ENCODE data around the gene PATL1. TPM values are rescaled to one million over a fixed set of nuclear protein-coding genes. Genes with fewer than 3 reads are reported as not detected.
A peak's percentile ranks its signal among the peaks of the same experiment; 100 is the strongest.
"Not testable (repeated sequence)": the region's sequence is repeated elsewhere in the genome, so short reads cannot be mapped to it uniquely, and the experiment has no call there.

Gene PATL1
- total and polyA plus RNA-seq, 2 donors: 10.9 to 19.5 TPM

GRCh38 chr11:59666969-59667368 is 1.9 kb downstream of the PATL1 start:
- Histone ChIP-seq H3K36me3 (ENCODE audit: insufficient read depth) (no peaks in the 10 kb centered on the region), H3K27ac (ENCODE audit: low read depth) (no peak overlapping the region), H3K4me1 (ENCODE audit: insufficient read depth) (no peaks in the 10 kb centered on the region), H3K4me3 (ENCODE audit: low read depth, low read length) (no peak overlapping the region)
- no peak for DNase-seq (ENCODE audit: extremely low spot score)
- 50% methylated on average over 1 of the region's 1 CpG for whole genome bisulfite sequencing

GRCh38 chr11:59660621-59661020 is 8.2 kb downstream of the PATL1 start:
- no peak for DNase-seq (ENCODE audit: extremely low spot score)
- 82% methylated on average over 1 of the region's 1 CpG for WGBS
- no peak overlapping the region for H3K27ac ChIP-seq (ENCODE audit: low read depth)

GRCh38 chr11:59659981-59660380 is 8.9 kb downstream of the PATL1 start:
- Histone ChIP-seq H3K27ac (ENCODE audit: low read depth) (no peak overlapping the region), H3K4me1 (ENCODE audit: insufficient read depth) (no peaks in the 10 kb centered on the region), H3K36me3 (ENCODE audit: insufficient read depth) (peaks cover 8% of the 10 kb centered on the region), H3K4me3 (ENCODE audit: low read depth, low read length) (no peak overlapping the region)
- WGBS: 77% methylated on average over 2 of the region's 2 CpGs
- DNase-seq (ENCODE audit: extremely low spot score): no peak

More at GRCh38 chr11:59660621-59661020, 8.2 kb downstream of the PATL1 start:
- Histone ChIP-seq H3K36me3 (ENCODE audit: insufficient read depth) (peaks cover 8% of the 10 kb centered on the region), H3K4me3 (ENCODE audit: low read depth, low read length) (no peak overlapping the region), H3K4me1 (ENCODE audit: insufficient read depth) (no peaks in the 10 kb centered on the region)

- Histone ChIP-seq H3K36me3 (ENCODE audit: insufficient read depth) (peaks cover 10% of the 10 kb centered on the region), H3K4me3 (ENCODE audit: low read depth, low read length) (no peak overlapping the region), H3K27ac (ENCODE audit: low read depth) (no peak overlapping the region), H3K4me1 (ENCODE audit: insufficient read depth) (no peaks in the 10 kb centered on the region)
- WGBS: 99% methylated on average over 5 of the region's 5 CpGs
- DNase-seq (ENCODE audit: extremely low spot score): no peak
Measured at GRCh38 chr11:59658036-59658435, 10.8 kb downstream of the PATL1 start.

GRCh38 chr11:59654893-59655292 is 13.9 kb downstream of the PATL1 start:
- peaks cover 11% of the 10 kb centered on the region for H3K36me3 ChIP-seq (ENCODE audit: insufficient read depth)
- WGBS: 85% methylated on average over 4 of the region's 4 CpGs

GRCh38 chr11:59647245-59647980 is 21.4 kb downstream of the PATL1 start:
- no peak overlapping the region for H3K27ac ChIP-seq (ENCODE audit: low read depth)
- H3K4me1 ChIP-seq (ENCODE audit: insufficient read depth): no peaks in the 10 kb centered on the region
- H3K4me3 ChIP-seq (ENCODE audit: low read depth, low read length): no peak overlapping the region
- DNase-seq (ENCODE audit: extremely low spot score): no peak
- H3K36me3 ChIP-seq (ENCODE audit: insufficient read depth): peaks cover 16% of the 10 kb centered on the region
- WGBS: 88% methylated on average over 3 of the region's 3 CpGs

More at GRCh38 chr11:59654893-59655292, 13.9 kb downstream of the PATL1 start:
- Histone ChIP-seq H3K4me1 (ENCODE audit: insufficient read depth) (no peaks in the 10 kb centered on the region), H3K4me3 (ENCODE audit: low read depth, low read length) (no peak overlapping the region), H3K27ac (ENCODE audit: low read depth) (no peak overlapping the region)
- DNase-seq (ENCODE audit: extremely low spot score): no peak

- Histone ChIP-seq H3K27ac (ENCODE audit: low read depth) (no peak overlapping the region), H3K4me3 (ENCODE audit: low read depth, low read length) (no peak overlapping the region), H3K36me3 (ENCODE audit: insufficient read depth) (peaks cover 22% of the 10 kb centered on the region), H3K4me1 (ENCODE audit: insufficient read depth) (no peaks in the 10 kb centered on the region)
- no peak for DNase-seq (ENCODE audit: extremely low spot score)
- 79% methylated on average over 3 of the region's 3 CpGs for WGBS
Measured at GRCh38 chr11:59644528-59644927, 24.3 kb downstream of the PATL1 start.

GRCh38 chr11:59643390-59643789 is 25.4 kb downstream of the PATL1 start:
- H3K36me3 ChIP-seq (ENCODE audit: insufficient read depth): peaks cover 26% of the 10 kb centered on the region
- WGBS: 93% methylated on average over 3 of the region's 3 CpGs
- no peak overlapping the region for H3K4me3 ChIP-seq (ENCODE audit: low read depth, low read length)
- no peak for DNase-seq (ENCODE audit: extremely low spot score)
- H3K27ac ChIP-seq (ENCODE audit: low read depth): no peak overlapping the region
- no peaks in the 10 kb centered on the region for H3K4me1 ChIP-seq (ENCODE audit: insufficient read depth)

GRCh38 chr11:59641156-59641555 is 27.7 kb downstream of the PATL1 start:
- Histone ChIP-seq H3K4me1 (ENCODE audit: insufficient read depth) (no peaks in the 10 kb centered on the region), H3K27ac (ENCODE audit: low read depth) (no peak overlapping the region), H3K36me3 (ENCODE audit: insufficient read depth) (peaks cover 28% of the 10 kb centered on the region), H3K4me3 (ENCODE audit: low read depth, low read length) (no peak overlapping the region)
- WGBS: 88% methylated on average over 3 of the region's 3 CpGs
- no peak for DNase-seq (ENCODE audit: extremely low spot score)

GRCh38 chr11:59630493-59630892 is 38.3 kb downstream of the PATL1 start:
- no peaks in the 10 kb centered on the region for H3K4me1 ChIP-seq (ENCODE audit: insufficient read depth)
- WGBS: 83% methylated on average over 2 of the region's 2 CpGs

GRCh38 chr11:59629996-59630395 is 38.8 kb downstream of the PATL1 start:
- Histone ChIP-seq H3K27ac (ENCODE audit: low read depth) (no peak overlapping the region), H3K4me3 (ENCODE audit: low read depth, low read length) (no peak overlapping the region), H3K36me3 (ENCODE audit: insufficient read depth) (peaks cover 2% of the 10 kb centered on the region), H3K4me1 (ENCODE audit: insufficient read depth) (no peaks in the 10 kb centered on the region)
- no peak for DNase-seq (ENCODE audit: extremely low spot score)

More at GRCh38 chr11:59630493-59630892, 38.3 kb downstream of the PATL1 start:
- H3K36me3 ChIP-seq (ENCODE audit: insufficient read depth): peaks cover 2% of the 10 kb centered on the region
- H3K27ac ChIP-seq (ENCODE audit: low read depth): no peak overlapping the region
- H3K4me3 ChIP-seq (ENCODE audit: low read depth, low read length): no peak overlapping the region
- no peak for DNase-seq (ENCODE audit: extremely low spot score)

- H3K36me3 ChIP-seq (ENCODE audit: insufficient read depth); H3K27ac ChIP-seq (ENCODE audit: low read depth); H3K4me3 ChIP-seq (ENCODE audit: low read depth, low read length); H3K4me1 ChIP-seq (ENCODE audit: insufficient read depth); DNase-seq (ENCODE audit: extremely low spot score): not testable (repeated sequence)
- 86% methylated on average over 4 of the region's 4 CpGs for WGBS
Measured at GRCh38 chr11:59626969-59627368, 41.9 kb downstream of the PATL1 start.

- Histone ChIP-seq H3K4me3 (ENCODE audit: low read depth, low read length) (no peak overlapping the region), H3K36me3 (ENCODE audit: insufficient read depth) (peaks cover 2% of the 10 kb centered on the region), H3K4me1 (ENCODE audit: insufficient read depth) (no peaks in the 10 kb centered on the region), H3K27ac (ENCODE audit: low read depth) (no peak overlapping the region)
- WGBS: 89% methylated on average over 3 of the region's 3 CpGs
- DNase-seq (ENCODE audit: extremely low spot score): no peak
Measured at GRCh38 chr11:59625703-59626102, 43.1 kb downstream of the PATL1 start.

GRCh38 chr11:59617876-59618275 is 51.0 kb downstream of the PATL1 start:
- 54% methylated on average over 1 of the region's 1 CpG for WGBS
- peak; percentile 28 for DNase-seq (ENCODE audit: extremely low spot score)
- Histone ChIP-seq H3K4me3 (ENCODE audit: low read depth, low read length) (no peak overlapping the region), H3K36me3 (ENCODE audit: insufficient read depth) (no peaks in the 10 kb centered on the region), H3K4me1 (ENCODE audit: insufficient read depth) (no peaks in the 10 kb centered on the region), H3K27ac (ENCODE audit: low read depth) (no peak overlapping the region)

Data from urinary bladder (tissue), 4 donors.